WTC11 (cell line): ENCODE measurements around the gene ALKBH6. TPM values are rescaled to one million over a fixed set of nuclear protein-coding genes. Genes with fewer than 3 reads are reported as not detected.

Experiments used
- ATAC-seq: fragments of 200-7000 bp; cut with Tn5 transposase; 2 replicates; pipeline ENCODE4 v1.10.0; 2021; ENCODE audit warnings: mild to moderate bottlenecking, moderate library complexity
- CTCF ChIA-PET: fragments of 300-600 bp; sonication (Branson Sonifier 250); formaldehyde crosslinking; loops from one replicate; lab custom pipeline; 2021; ENCODE audit warnings: antibody characterized with exemption; lab: Charles Lee
- POLR2A ChIA-PET: fragments of 350-600 bp; sonication (Branson Sonifier 250); formaldehyde crosslinking; loops from one replicate; lab custom pipeline; 2021; ENCODE audit warnings: antibody characterized with exemption; lab: Charles Lee
- DNase-seq: peaks from one replicate; pipeline ENCODE4 v3.0.0; 2021; ENCODE audit warnings: low spot score
- H3K27ac Mint-ChIP-seq: 2 replicates; pipeline ENCODE4 v1.8.0; 2021; ENCODE audit warnings: mixed read lengths
- H3K27me3 Mint-ChIP-seq: 2 replicates; pipeline ENCODE4 v1.8.0; 2021; ENCODE audit warnings: low read depth, mild to moderate bottlenecking, moderate library complexity, mixed read lengths
- H3K36me3 Mint-ChIP-seq: 2 replicates; pipeline ENCODE4 v1.8.0; 2021; ENCODE audit warnings: mixed read lengths
- H3K4me1 Mint-ChIP-seq: 2 replicates; pipeline ENCODE4 v1.8.0; 2022; ENCODE audit warnings: mixed read lengths
- H3K4me3 Mint-ChIP-seq: 2 replicates; pipeline ENCODE4 v1.8.0; 2021; ENCODE audit warnings: mild to moderate bottlenecking, moderate library complexity, mixed read lengths
- H3K9me3 Mint-ChIP-seq: 2 replicates; pipeline ENCODE4 v1.8.0; 2021; ENCODE audit warnings: mixed read lengths
- ETV6 ChIP-seq: sonication (generic); formaldehyde crosslinking; IDR thresholded peaks from 2 replicates; pipeline ENCODE4 v1.8.1; 2022; ENCODE audit warnings: mild to moderate bottlenecking, missing genetic modification reagents
- FOXK1 ChIP-seq: sonication (generic); formaldehyde crosslinking; IDR thresholded peaks from 2 replicates; pipeline ENCODE4 v1.8.0; 2022; ENCODE audit warnings: mild to moderate bottlenecking, moderate library complexity, missing genetic modification reagents
- FOXP1 ChIP-seq: sonication (generic); formaldehyde crosslinking; IDR thresholded peaks from 2 replicates; pipeline ENCODE4 v1.8.0; 2022; ENCODE audit warnings: missing genetic modification reagents, mild to moderate bottlenecking, moderate library complexity, borderline replicate concordance
- JAZF1 ChIP-seq: fragments of 250-450 bp; sonication (Bioruptor Pico); IDR thresholded peaks from 2 replicates; pipeline ENCODE4 v1.9.0; 2021; ENCODE audit warnings: moderate library complexity, mild to moderate bottlenecking, inconsistent platforms
- OVOL2 ChIP-seq: fragments of 250-450 bp; sonication (Bioruptor Pico); IDR thresholded peaks from 2 replicates; pipeline ENCODE4 v1.9.0; 2021; ENCODE audit warnings: mild to moderate bottlenecking, borderline replicate concordance
- TP53 ChIP-seq: sonication (generic); formaldehyde crosslinking; IDR thresholded peaks from 2 replicates; pipeline ENCODE4 v1.8.1; 2023; ENCODE audit warnings: mild to moderate bottlenecking, missing genetic modification reagents
- ZNF671 ChIP-seq: fragments of 250-450 bp; sonication (Bioruptor Pico); IDR thresholded peaks from 2 replicates; pipeline ENCODE4 v1.8.0; 2021; ENCODE audit warnings: mild to moderate bottlenecking
- total RNA-seq: library from RNA; stranded (reverse); gene quantifications from 3 replicates; pipeline ENCODE4 v1.2.3, GENCODE V29; 2021
- TF ChIP-seq, protein P1 (sequence below): sonication (generic); formaldehyde crosslinking; IDR thresholded peaks from 2 replicates; pipeline ENCODE4 v1.8.0; 2022; ENCODE audit warnings: mild to moderate bottlenecking, missing genetic modification reagents
- TF ChIP-seq, protein P2 (sequence below): sonication (generic); formaldehyde crosslinking; IDR thresholded peaks from 2 replicates; pipeline ENCODE4 v1.8.1; 2022; ENCODE audit warnings: mild to moderate bottlenecking, moderate library complexity, missing genetic modification reagents
- TF ChIP-seq, protein P3 (sequence below): fragments of 200-600 bp; IDR thresholded peaks from 2 replicates; pipeline ENCODE4 v1.8.0; 2022; ENCODE audit warnings: antibody characterized with exemption
- TF ChIP-seq, protein P4 (sequence below): fragments of 250-450 bp; sonication (Bioruptor Pico); IDR thresholded peaks from 2 replicates; pipeline ENCODE4 v1.9.0; 2021; ENCODE audit warnings: moderate library complexity, mild to moderate bottlenecking, inconsistent platforms, borderline replicate concordance
- TF ChIP-seq, protein P5 (sequence below): sonication (generic); formaldehyde crosslinking; IDR thresholded peaks from 2 replicates; pipeline ENCODE4 v1.8.0; 2022; ENCODE audit warnings: mild to moderate bottlenecking, missing genetic modification reagents
- TF ChIP-seq, protein P6 (sequence below): sonication (generic); formaldehyde crosslinking; IDR thresholded peaks from 2 replicates; pipeline ENCODE4 v1.8.1; 2023; ENCODE audit warnings: mild to moderate bottlenecking, moderate library complexity, missing genetic modification reagents
- TF ChIP-seq, protein P7 (sequence below): fragments of 250-450 bp; sonication (Bioruptor Pico); IDR thresholded peaks from 2 replicates; pipeline ENCODE4 v1.9.0; 2021; ENCODE audit warnings: mild to moderate bottlenecking
- TF ChIP-seq, protein P8 (sequence below): sonication (generic); formaldehyde crosslinking; IDR thresholded peaks from 2 replicates; pipeline ENCODE4 v1.8.0; 2022; ENCODE audit warnings: mild to moderate bottlenecking, missing genetic modification reagents
- TF ChIP-seq, protein P9 (sequence below): sonication (generic); formaldehyde crosslinking; conservative IDR thresholded peaks from 2 replicates; pipeline ENCODE4 v1.8.1; 2023; ENCODE audit warnings: mild to moderate bottlenecking, low read depth, missing genetic modification reagents, moderate library complexity
- TF ChIP-seq, protein P10 (sequence below): fragments of 250-450 bp; sonication (Bioruptor Pico); IDR thresholded peaks from 2 replicates; pipeline ENCODE4 v1.9.0; 2021; ENCODE audit warnings: mild to moderate bottlenecking, borderline replicate concordance

ALKBH6 gene
- total RNA-seq, 1 experiment from 2014 or later: 28.1 TPM

DNA sequence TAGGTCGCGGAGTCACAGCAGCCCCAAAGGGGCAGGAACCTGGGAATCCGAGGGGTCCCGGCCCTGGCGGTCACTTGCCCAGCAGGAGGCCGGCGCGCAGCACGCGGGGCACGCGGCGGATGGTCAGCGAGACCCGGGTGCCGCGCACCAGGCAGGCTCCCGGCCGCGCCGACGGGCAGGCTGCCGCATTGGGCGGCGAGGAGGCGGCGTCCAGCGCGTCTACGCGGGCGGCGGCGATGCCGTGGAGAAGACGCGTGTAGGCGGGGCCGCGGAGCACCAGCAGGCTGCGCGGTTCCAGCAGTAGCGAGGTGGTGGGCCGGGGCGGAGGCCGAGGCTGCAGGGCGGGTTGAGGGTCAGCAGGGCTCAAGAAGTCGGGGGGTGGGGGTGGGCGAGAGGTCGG lies 4.8 kb downstream of the ALKBH6 start (continued):
- TF ChIP-seq, protein P1, sequence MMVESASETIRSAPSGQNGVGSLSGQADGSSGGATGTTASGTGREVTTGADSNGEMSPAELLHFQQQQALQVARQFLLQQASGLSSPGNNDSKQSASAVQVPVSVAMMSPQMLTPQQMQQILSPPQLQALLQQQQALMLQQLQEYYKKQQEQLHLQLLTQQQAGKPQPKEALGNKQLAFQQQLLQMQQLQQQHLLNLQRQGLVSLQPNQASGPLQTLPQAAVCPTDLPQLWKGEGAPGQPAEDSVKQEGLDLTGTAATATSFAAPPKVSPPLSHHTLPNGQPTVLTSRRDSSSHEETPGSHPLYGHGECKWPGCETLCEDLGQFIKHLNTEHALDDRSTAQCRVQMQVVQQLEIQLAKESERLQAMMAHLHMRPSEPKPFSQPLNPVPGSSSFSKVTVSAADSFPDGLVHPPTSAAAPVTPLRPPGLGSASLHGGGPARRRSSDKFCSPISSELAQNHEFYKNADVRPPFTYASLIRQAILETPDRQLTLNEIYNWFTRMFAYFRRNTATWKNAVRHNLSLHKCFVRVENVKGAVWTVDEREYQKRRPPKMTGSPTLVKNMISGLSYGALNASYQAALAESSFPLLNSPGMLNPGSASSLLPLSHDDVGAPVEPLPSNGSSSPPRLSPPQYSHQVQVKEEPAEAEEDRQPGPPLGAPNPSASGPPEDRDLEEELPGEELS (CRISPR knock-in tag): peak; percentile 32; the same call in 1 of the 2 replicates
- TF ChIP-seq, protein P2, sequence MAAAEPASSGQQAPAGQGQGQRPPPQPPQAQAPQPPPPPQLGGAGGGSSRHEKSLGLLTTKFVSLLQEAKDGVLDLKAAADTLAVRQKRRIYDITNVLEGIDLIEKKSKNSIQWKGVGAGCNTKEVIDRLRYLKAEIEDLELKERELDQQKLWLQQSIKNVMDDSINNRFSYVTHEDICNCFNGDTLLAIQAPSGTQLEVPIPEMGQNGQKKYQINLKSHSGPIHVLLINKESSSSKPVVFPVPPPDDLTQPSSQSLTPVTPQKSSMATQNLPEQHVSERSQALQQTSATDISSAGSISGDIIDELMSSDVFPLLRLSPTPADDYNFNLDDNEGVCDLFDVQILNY (CRISPR knock-in tag): peak; percentile 67; the same call in 1 of the 2 replicates
- TF ChIP-seq FOXK1 (peak; percentile 55), FOXP1 (peak; percentile 66), OVOL2 (CRISPR knock-in tag) (no peak), ZNF671 (CRISPR knock-in tag) (no peak), TP53 (0 out of 2 replicates have a peak, but pooled peaks have one; percentile 30)
- TF ChIP-seq, protein P3, sequence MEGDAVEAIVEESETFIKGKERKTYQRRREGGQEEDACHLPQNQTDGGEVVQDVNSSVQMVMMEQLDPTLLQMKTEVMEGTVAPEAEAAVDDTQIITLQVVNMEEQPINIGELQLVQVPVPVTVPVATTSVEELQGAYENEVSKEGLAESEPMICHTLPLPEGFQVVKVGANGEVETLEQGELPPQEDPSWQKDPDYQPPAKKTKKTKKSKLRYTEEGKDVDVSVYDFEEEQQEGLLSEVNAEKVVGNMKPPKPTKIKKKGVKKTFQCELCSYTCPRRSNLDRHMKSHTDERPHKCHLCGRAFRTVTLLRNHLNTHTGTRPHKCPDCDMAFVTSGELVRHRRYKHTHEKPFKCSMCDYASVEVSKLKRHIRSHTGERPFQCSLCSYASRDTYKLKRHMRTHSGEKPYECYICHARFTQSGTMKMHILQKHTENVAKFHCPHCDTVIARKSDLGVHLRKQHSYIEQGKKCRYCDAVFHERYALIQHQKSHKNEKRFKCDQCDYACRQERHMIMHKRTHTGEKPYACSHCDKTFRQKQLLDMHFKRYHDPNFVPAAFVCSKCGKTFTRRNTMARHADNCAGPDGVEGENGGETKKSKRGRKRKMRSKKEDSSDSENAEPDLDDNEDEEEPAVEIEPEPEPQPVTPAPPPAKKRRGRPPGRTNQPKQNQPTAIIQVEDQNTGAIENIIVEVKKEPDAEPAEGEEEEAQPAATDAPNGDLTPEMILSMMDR: no peak
- TF ChIP-seq, protein P4, sequence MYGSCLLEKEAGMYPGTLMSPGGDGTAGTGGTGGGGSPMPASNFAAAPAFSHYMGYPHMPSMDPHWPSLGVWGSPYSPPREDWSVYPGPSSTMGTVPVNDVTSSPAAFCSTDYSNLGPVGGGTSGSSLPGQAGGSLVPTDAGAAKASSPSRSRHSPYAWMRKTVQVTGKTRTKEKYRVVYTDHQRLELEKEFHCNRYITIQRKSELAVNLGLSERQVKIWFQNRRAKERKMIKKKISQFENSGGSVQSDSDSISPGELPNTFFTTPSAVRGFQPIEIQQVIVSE: no peak
- TF ChIP-seq, protein P5, sequence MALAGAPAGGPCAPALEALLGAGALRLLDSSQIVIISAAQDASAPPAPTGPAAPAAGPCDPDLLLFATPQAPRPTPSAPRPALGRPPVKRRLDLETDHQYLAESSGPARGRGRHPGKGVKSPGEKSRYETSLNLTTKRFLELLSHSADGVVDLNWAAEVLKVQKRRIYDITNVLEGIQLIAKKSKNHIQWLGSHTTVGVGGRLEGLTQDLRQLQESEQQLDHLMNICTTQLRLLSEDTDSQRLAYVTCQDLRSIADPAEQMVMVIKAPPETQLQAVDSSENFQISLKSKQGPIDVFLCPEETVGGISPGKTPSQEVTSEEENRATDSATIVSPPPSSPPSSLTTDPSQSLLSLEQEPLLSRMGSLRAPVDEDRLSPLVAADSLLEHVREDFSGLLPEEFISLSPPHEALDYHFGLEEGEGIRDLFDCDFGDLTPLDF (CRISPR knock-in tag): no peak
- TF ChIP-seq, protein P6, sequence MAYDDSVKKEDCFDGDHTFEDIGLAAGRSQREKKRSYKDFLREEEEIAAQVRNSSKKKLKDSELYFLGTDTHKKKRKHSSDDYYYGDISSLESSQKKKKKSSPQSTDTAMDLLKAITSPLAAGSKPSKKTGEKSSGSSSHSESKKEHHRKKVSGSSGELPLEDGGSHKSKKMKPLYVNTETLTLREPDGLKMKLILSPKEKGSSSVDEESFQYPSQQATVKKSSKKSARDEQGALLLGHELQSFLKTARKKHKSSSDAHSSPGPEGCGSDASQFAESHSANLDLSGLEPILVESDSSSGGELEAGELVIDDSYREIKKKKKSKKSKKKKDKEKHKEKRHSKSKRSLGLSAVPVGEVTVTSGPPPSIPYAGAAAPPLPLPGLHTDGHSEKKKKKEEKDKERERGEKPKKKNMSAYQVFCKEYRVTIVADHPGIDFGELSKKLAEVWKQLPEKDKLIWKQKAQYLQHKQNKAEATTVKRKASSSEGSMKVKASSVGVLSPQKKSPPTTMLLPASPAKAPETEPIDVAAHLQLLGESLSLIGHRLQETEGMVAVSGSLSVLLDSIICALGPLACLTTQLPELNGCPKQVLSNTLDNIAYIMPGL: peak; percentile 63; the same call in 1 of the 2 replicates
- TF ChIP-seq, all 79 proteins: peak for 10

DNA sequence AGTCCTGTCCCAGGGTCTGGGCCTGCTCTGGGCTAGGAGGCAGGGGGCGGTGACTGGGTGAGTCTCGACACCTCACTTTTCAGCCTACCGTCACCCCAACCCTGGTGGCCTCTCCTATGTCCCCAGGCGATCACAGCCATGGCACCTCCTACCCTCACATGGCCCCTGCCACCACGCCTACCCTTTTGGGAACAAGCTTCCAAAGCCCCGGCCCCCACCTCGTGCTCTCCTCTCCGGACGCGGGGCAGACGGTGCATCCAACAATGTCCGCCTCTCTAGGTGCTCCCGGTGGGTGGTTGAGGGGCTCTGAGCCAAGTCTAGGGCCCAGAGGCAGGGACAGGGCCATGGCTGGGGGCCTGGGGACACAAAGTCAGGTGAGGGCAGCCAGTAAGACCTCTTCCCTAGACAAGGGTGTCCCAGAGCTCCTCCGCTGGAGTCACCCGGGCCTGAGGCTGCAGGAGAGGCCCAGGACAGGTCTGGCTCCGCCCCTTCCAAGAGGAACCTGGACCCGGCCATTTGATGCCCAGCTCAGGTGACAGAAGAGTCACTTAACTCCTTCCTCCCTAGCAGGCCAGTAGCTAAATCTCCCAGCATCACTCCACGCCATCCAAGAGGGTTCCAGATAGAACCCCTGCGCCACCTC lies 5.6 kb downstream of the ALKBH6 start, which contains the start of gene SYNE4:
Gene SYNE4 (minus strand): TSS at position 478 of the 643 bp plus-strand sequence. CDS start 132 bp downstream, at position 346.
- POLR2A ChIA-PET: interaction anchor here (1.0 to 2.7 kb wide), 5 partner anchors 12 to 268 kb away, joined by 3 to 18 read pairs (median 4); partner anchors contain the start of genes SDHAF1 and THAP8
- peak; percentile 80 for DNase-seq
- TF ChIP-seq, protein P7, sequence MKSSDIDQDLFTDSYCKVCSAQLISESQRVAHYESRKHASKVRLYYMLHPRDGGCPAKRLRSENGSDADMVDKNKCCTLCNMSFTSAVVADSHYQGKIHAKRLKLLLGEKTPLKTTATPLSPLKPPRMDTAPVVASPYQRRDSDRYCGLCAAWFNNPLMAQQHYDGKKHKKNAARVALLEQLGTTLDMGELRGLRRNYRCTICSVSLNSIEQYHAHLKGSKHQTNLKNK (CRISPR knock-in tag): no peak
- TF ChIP-seq, protein P8, sequence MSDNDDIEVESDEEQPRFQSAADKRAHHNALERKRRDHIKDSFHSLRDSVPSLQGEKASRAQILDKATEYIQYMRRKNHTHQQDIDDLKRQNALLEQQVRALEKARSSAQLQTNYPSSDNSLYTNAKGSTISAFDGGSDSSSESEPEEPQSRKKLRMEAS (CRISPR knock-in tag): peak; percentile 72
- TF ChIP-seq, protein P9, sequence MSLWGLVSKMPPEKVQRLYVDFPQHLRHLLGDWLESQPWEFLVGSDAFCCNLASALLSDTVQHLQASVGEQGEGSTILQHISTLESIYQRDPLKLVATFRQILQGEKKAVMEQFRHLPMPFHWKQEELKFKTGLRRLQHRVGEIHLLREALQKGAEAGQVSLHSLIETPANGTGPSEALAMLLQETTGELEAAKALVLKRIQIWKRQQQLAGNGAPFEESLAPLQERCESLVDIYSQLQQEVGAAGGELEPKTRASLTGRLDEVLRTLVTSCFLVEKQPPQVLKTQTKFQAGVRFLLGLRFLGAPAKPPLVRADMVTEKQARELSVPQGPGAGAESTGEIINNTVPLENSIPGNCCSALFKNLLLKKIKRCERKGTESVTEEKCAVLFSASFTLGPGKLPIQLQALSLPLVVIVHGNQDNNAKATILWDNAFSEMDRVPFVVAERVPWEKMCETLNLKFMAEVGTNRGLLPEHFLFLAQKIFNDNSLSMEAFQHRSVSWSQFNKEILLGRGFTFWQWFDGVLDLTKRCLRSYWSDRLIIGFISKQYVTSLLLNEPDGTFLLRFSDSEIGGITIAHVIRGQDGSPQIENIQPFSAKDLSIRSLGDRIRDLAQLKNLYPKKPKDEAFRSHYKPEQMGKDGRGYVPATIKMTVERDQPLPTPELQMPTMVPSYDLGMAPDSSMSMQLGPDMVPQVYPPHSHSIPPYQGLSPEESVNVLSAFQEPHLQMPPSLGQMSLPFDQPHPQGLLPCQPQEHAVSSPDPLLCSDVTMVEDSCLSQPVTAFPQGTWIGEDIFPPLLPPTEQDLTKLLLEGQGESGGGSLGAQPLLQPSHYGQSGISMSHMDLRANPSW (CRISPR knock-in tag): no peak
- TF ChIP-seq, protein P10, sequence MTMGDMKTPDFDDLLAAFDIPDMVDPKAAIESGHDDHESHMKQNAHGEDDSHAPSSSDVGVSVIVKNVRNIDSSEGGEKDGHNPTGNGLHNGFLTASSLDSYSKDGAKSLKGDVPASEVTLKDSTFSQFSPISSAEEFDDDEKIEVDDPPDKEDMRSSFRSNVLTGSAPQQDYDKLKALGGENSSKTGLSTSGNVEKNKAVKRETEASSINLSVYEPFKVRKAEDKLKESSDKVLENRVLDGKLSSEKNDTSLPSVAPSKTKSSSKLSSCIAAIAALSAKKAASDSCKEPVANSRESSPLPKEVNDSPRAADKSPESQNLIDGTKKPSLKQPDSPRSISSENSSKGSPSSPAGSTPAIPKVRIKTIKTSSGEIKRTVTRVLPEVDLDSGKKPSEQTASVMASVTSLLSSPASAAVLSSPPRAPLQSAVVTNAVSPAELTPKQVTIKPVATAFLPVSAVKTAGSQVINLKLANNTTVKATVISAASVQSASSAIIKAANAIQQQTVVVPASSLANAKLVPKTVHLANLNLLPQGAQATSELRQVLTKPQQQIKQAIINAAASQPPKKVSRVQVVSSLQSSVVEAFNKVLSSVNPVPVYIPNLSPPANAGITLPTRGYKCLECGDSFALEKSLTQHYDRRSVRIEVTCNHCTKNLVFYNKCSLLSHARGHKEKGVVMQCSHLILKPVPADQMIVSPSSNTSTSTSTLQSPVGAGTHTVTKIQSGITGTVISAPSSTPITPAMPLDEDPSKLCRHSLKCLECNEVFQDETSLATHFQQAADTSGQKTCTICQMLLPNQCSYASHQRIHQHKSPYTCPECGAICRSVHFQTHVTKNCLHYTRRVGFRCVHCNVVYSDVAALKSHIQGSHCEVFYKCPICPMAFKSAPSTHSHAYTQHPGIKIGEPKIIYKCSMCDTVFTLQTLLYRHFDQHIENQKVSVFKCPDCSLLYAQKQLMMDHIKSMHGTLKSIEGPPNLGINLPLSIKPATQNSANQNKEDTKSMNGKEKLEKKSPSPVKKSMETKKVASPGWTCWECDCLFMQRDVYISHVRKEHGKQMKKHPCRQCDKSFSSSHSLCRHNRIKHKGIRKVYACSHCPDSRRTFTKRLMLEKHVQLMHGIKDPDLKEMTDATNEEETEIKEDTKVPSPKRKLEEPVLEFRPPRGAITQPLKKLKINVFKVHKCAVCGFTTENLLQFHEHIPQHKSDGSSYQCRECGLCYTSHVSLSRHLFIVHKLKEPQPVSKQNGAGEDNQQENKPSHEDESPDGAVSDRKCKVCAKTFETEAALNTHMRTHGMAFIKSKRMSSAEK: no peak
- no peak for TF ChIP-seq OVOL2 (CRISPR knock-in tag)
- TF ChIP-seq JAZF1 (CRISPR knock-in tag): no peak
- TF ChIP-seq ETV6 (CRISPR knock-in tag): 0 out of 2 replicates have a peak, but pooled peaks have one; percentile 26

More for the DNA sequence above, 5.6 kb downstream of the ALKBH6 start, which contains the start of gene SYNE4:
- H3K36me3 Mint-ChIP-seq: peaks cover 16% of the 10 kb centered on the region
- peaks cover 16% of the 10 kb centered on the region for H3K27me3 Mint-ChIP-seq
- H3K9me3 Mint-ChIP-seq: no peaks in the 10 kb centered on the region
- peak; percentile 87 for ATAC-seq
- H3K4me3 Mint-ChIP-seq: peak within 1 kb of the TSS; percentile 91
- CTCF ChIA-PET: interaction anchor here (0.6 to 2.0 kb wide), 11 partner anchors 12 to 264 kb away, joined by 3 to 13 read pairs (median 4); partner anchors contain the start of gene THAP8
- H3K4me1 Mint-ChIP-seq: peaks cover 20% of the 10 kb centered on the region
- peak within 1 kb of the TSS; percentile 93 for H3K27ac Mint-ChIP-seq
